Naive thymus-derived CD4-positive, alpha-beta T cell (primary cell): ENCODE measurements around the gene ALAS1. TPM values are rescaled to one million over a fixed set of nuclear protein-coding genes. Genes with fewer than 3 reads are reported as not detected.
A peak's percentile ranks its signal among the peaks of the same experiment; 100 is the strongest.

ENCODE experiments used
- ATAC-seq: fragments of 150-1000 bp; cut with Tn5 transposase; 2 replicates; pipeline ENCODE4 v1.10.0; 2021; ENCODE audit warnings: mild to moderate bottlenecking, moderate library complexity
- CTCF ChIA-PET: fragments of 350-600 bp; sonication (Branson Sonifier 250); formaldehyde crosslinking; loops from one replicate; lab custom pipeline; 2021; ENCODE audit warnings: antibody characterized with exemption; lab: Charles Lee
- POLR2A ChIA-PET: fragments of 350-600 bp; sonication (Branson Sonifier 250); formaldehyde crosslinking; loops from one replicate; lab custom pipeline; 2021; ENCODE audit warnings: antibody characterized with exemption, inconsistent platforms; lab: Charles Lee
- DNase-seq, 9 donors: peaks; one replicate each; pipeline versions ENCODE4 v3.0.0 to v3.0.0-alpha.2; 2020 to 2022; ENCODE audit warnings: mixed read lengths in 1 of 9
- H3K27ac ChIP-seq: one replicate; pipeline ENCODE4 v1.7.0; 2013; ENCODE audit warnings: mild to moderate bottlenecking, low read depth, low read length, moderate library complexity
- H3K27me3 ChIP-seq, 2 donors: one replicate each; pipeline ENCODE4 v1.7.0; 2013; ENCODE audit warnings: low read length in 2 of 2, mild to moderate bottlenecking in 2 of 2, moderate library complexity in 2 of 2; ENCODE audit not compliant: control insufficient read depth in 2 of 2, insufficient read depth in 2 of 2
- H3K36me3 ChIP-seq, 3 experiments: 1 replicate in 2 of 3; 2 replicates in 1 of 3; pipeline ENCODE4 v1.7.0; 2013; ENCODE audit warnings: low read length in 3 of 3, mild to moderate bottlenecking in 3 of 3, moderate library complexity in 1 of 3; ENCODE audit not compliant: insufficient read depth in 3 of 3, control insufficient read depth in 2 of 3
- H3K4me1 ChIP-seq, 2 donors: one replicate each; pipeline ENCODE4 v1.7.0; 2013; ENCODE audit warnings: low read length in 2 of 2, mild to moderate bottlenecking in 2 of 2, moderate library complexity in 1 of 2; ENCODE audit not compliant: control insufficient read depth in 2 of 2, insufficient read depth in 2 of 2
- H3K4me3 ChIP-seq: 2 replicates; pipeline ENCODE4 v1.7.0; 2013; ENCODE audit warnings: mild to moderate bottlenecking, low read length
- H3K9me3 ChIP-seq, 3 experiments: 1 replicate in 2 of 3; 2 replicates in 1 of 3; pipeline ENCODE4 v1.7.0; 2013; ENCODE audit warnings: low read length in 3 of 3; ENCODE audit not compliant: control insufficient read depth in 2 of 3
- H3K27ac Mint-ChIP-seq, 9 donors: one replicate each; pipeline ENCODE4 v1.8.0; 2020 to 2022; ENCODE audit warnings: mixed read lengths in 9 of 9, mild to moderate bottlenecking in 8 of 9, moderate library complexity in 5 of 9, inconsistent platforms in 2 of 9
- H3K27me3 Mint-ChIP-seq, 5 donors: one replicate each; pipeline ENCODE4 v1.8.0; 2021 to 2022; ENCODE audit warnings: mixed read lengths in 5 of 5, mild to moderate bottlenecking in 1 of 5
- H3K36me3 Mint-ChIP-seq, 5 donors: one replicate each; pipeline ENCODE4 v1.8.0; 2020 to 2022; ENCODE audit warnings: mixed read lengths in 5 of 5, mild to moderate bottlenecking in 3 of 5, inconsistent platforms in 1 of 5
- H3K4me1 Mint-ChIP-seq, 7 donors: one replicate each; pipeline ENCODE4 v1.8.0; 2020 to 2022; ENCODE audit warnings: mixed read lengths in 7 of 7, mild to moderate bottlenecking in 3 of 7, inconsistent platforms in 1 of 7
- H3K4me3 Mint-ChIP-seq, 10 donors: one replicate each; pipeline ENCODE4 v1.8.0; 2020 to 2022; ENCODE audit warnings: mild to moderate bottlenecking in 10 of 10, mixed read lengths in 10 of 10, moderate library complexity in 6 of 10, inconsistent platforms in 2 of 10
- H3K9me3 Mint-ChIP-seq, 11 donors: one replicate each; pipeline ENCODE4 v1.8.0; 2020 to 2022; ENCODE audit warnings: mixed read lengths in 11 of 11, mild to moderate bottlenecking in 4 of 11, inconsistent platforms in 1 of 11, moderate library complexity in 1 of 11
- intact Hi-C, 2 donors: fragments of 100-400 bp; cut with micrococcal nuclease; formaldehyde crosslinking; loops; one replicate each; pipeline ENCODE4 v1.15.1; 2023
- polyA plus RNA-seq, 2 donors: library from polyadenylated mRNA; unstranded; fragments of 300-500 nt; fragmentation: Illumina TruSeq; gene quantifications; one replicate each; pipeline ENCODE4 v1.2.3, GENCODE V29; 2021
- total RNA-seq, 6 experiments: library from RNA in 5 of 6; stranded (reverse) in 5 of 6; gene quantifications; 1 replicate in 5 of 6; 2 replicates in 1 of 6; pipeline ENCODE4 v1.2.3 and lab custom pipeline; 2021 to 2026

Gene ALAS1
- total and polyA plus RNA-seq, 7 experiments from 2014 or later = 12.6 to 74.3 (median 27.4) TPM

GRCh38 chr3:52198643-52199608 lies 966 bp downstream of the ALAS1 start:
- CTCF ChIA-PET = interaction anchor here (1.1 kb wide), 1 partner anchor 21 kb away, joined by 4 read pairs; no protein-coding TSS in a partner anchor
- Histone ChIP-seq H3K27ac (peak overlapping the region; percentile 94), H3K27me3 (no peaks in the 10 kb centered on the region), H3K9me3 (no peaks in the 10 kb centered on the region), H3K36me3 (peaks cover 2 to 32% (median 7%) of the 10 kb centered on the region in 3 experiments), H3K4me1 (peaks cover 25 to 30% of the 10 kb centered on the region in 2 donors), H3K4me3 (peak overlapping the region; percentile 80)
- DNase-seq = peak in 1 of 9 donors; percentile 14
- no peak for ATAC-seq
- intact Hi-C loops = loop anchor here (1.0 to 5.0 kb wide), 9 partner anchors 18 to 257 kb away; partner anchors contain the start of genes PARP3 (in 2 of the 2), POC1A (in 2 of the 2), ABHD14A (in 1 of the 2) and DUSP7 (in 1 of the 2)
- Mint-ChIP-seq H3K4me3 (peak overlapping the region; percentile 85 to 98 (median 96)), H3K9me3 (no peaks in the 10 kb centered on the region), H3K36me3 (peaks cover 0 to 35% (median 14%) of the 10 kb centered on the region in 5 donors), H3K27ac (peak overlapping the region; percentile 88 to 98 (median 93)), H3K27me3 (no peaks in the 10 kb centered on the region), H3K4me1 (peaks cover 33 to 63% (median 49%) of the 10 kb centered on the region in 7 donors)
- POLR2A ChIA-PET = interaction anchor here (0.8 kb wide), 1 partner anchor 516 kb away, joined by 3 read pairs; no protein-coding TSS in a partner anchor

DNA sequence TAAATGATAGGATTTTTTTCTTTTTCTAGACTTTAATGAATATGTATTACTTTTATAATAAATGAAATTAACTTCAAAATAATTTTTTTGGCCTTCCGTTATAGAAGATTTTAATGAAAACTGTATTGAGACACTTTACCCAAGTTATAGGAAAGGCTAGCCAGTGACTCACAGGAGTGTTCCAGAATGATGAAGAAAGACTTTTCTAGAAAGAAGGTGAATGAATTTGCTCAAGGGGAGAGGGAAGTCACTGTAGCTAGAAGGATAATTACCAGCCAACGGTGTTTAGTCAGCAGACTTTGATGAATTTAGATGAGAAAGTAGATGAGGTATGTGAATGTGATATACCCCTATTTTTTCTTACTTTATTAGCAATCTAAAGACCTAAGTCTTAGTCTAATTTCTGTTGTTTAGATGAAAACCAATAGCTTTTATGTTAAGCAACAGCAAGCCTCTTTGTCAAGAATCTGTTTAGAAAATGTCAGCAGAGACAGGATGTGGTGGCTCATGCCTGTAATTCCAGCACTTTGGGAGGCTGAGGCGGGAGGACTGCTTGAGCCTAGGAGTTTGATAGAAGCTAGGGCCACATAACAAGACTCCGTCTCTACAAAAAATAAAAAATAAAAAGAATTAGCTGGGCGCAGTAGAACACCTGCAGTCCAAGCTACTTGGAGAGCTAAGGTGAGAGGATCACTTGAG lies 3.2 kb downstream of the ALAS1 start:
- Mint-ChIP-seq H3K9me3 (no peaks in the 10 kb centered on the region), H3K4me3 (no peak overlapping the region), H3K27ac (peak overlapping the region in 2 of 9 donors; percentile 21 to 23), H3K4me1 (peaks cover 33 to 76% (median 49%) of the 10 kb centered on the region in 7 donors), H3K36me3 (peaks cover 4 to 53% (median 30%) of the 10 kb centered on the region in 5 donors), H3K27me3 (no peaks in the 10 kb centered on the region)
- Histone ChIP-seq H3K9me3 (no peaks in the 10 kb centered on the region), H3K27me3 (no peaks in the 10 kb centered on the region), H3K36me3 (peaks cover 9 to 54% (median 24%) of the 10 kb centered on the region in 3 experiments), H3K4me1 (peaks cover 25 to 30% of the 10 kb centered on the region in 2 donors), H3K4me3 (no peak overlapping the region), H3K27ac (no peak overlapping the region)
- no peak for DNase-seq
- no peak for ATAC-seq
- POLR2A ChIA-PET = interaction anchor here (0.6 to 1.4 kb wide), 8 partner anchors 12 to 169 kb away, joined by 3 to 6 read pairs (median 3); partner anchors contain the start of genes GLYCTK and POC1A
- intact Hi-C loops = no loop called here
- CTCF ChIA-PET = interaction anchor here (0.7 to 1.0 kb wide), 2 partner anchors 34 to 420 kb away, joined by 4 read pairs; no protein-coding TSS in a partner anchor

DNA sequence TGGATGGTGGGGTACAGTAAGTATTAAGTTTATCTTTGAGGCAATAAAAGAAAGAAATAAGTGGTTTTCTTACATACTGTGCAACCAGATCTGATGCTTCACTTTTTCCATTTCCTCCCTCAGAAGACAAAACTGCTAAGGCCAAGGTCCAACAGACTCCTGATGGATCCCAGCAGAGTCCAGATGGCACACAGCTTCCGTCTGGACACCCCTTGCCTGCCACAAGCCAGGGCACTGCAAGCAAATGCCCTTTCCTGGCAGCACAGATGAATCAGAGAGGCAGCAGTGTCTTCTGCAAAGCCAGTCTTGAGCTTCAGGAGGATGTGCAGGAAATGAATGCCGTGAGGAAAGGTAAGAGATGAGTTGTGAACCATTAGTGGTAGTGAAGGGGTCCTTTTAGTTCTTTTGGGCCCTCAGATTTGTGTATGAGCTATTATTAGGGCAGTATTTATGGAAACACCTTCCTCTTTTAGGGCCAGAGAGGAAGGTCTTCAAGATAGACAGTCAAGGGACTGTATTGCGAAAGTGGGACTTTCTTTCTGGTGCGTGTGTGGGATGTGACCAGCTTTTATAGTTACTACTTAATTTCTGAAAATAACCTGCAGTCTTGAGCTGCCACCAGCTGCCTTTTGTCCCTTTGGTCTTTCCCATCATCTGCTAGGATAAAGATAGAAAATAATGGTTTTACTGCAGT lies 4.6 kb downstream of the ALAS1 start:
- DNase-seq = no peak
- Histone ChIP-seq H3K4me1 (peaks cover 19 to 21% of the 10 kb centered on the region in 2 donors), H3K9me3 (no peaks in the 10 kb centered on the region), H3K27me3 (no peaks in the 10 kb centered on the region), H3K27ac (no peak overlapping the region), H3K36me3 (peaks cover 14 to 65% (median 29%) of the 10 kb centered on the region in 3 experiments), H3K4me3 (no peak overlapping the region)
- no peaks in the 10 kb centered on the region for H3K27me3 Mint-ChIP-seq
- intact Hi-C loops = no loop called here
- H3K4me1 Mint-ChIP-seq = peaks cover 30 to 64% (median 41%) of the 10 kb centered on the region in 7 donors
- H3K9me3 Mint-ChIP-seq = no peaks in the 10 kb centered on the region
- H3K4me3 Mint-ChIP-seq = no peak overlapping the region
- POLR2A ChIA-PET = no interaction called here
- peak; percentile 33 for ATAC-seq
- peaks cover 6 to 59% (median 39%) of the 10 kb centered on the region in 5 donors for H3K36me3 Mint-ChIP-seq
- CTCF ChIA-PET = interaction anchor here (1.8 kb wide), 1 partner anchor 17 kb away, joined by 5 read pairs; no protein-coding TSS in a partner anchor
- H3K27ac Mint-ChIP-seq = peak overlapping the region in 1 of 9 donors; percentile 13

GRCh38 chr3:52203701-52204100 lies 5.7 kb downstream of the ALAS1 start:
- peaks cover 10 to 64% (median 46%) of the 10 kb centered on the region in 5 donors for H3K36me3 Mint-ChIP-seq
- H3K27me3 Mint-ChIP-seq = no peaks in the 10 kb centered on the region
- H3K36me3 ChIP-seq = peaks cover 23 to 71% (median 40%) of the 10 kb centered on the region in 3 experiments
- H3K4me1 Mint-ChIP-seq = peaks cover 23 to 62% (median 35%) of the 10 kb centered on the region in 7 donors
- intact Hi-C loops = no loop called here
- H3K4me1 ChIP-seq = peaks cover 16 to 20% of the 10 kb centered on the region in 2 donors
- H3K27ac Mint-ChIP-seq = peak overlapping the region in 1 of 9 donors; percentile 5
- H3K9me3 Mint-ChIP-seq = no peaks in the 10 kb centered on the region
- DNase-seq = no peak
- ChIA-PET CTCF (interaction anchor here (1.8 kb wide), 1 partner anchor 16 kb away, joined by 5 read pairs; no protein-coding TSS in a partner anchor), POLR2A (no interaction called here)
- ATAC-seq = no peak
- H3K9me3 ChIP-seq = no peaks in the 10 kb centered on the region
- no peak overlapping the region for H3K4me3 Mint-ChIP-seq
- no peak overlapping the region for H3K4me3 ChIP-seq
- no peaks in the 10 kb centered on the region for H3K27me3 ChIP-seq
- H3K27ac ChIP-seq = no peak overlapping the region

DNA sequence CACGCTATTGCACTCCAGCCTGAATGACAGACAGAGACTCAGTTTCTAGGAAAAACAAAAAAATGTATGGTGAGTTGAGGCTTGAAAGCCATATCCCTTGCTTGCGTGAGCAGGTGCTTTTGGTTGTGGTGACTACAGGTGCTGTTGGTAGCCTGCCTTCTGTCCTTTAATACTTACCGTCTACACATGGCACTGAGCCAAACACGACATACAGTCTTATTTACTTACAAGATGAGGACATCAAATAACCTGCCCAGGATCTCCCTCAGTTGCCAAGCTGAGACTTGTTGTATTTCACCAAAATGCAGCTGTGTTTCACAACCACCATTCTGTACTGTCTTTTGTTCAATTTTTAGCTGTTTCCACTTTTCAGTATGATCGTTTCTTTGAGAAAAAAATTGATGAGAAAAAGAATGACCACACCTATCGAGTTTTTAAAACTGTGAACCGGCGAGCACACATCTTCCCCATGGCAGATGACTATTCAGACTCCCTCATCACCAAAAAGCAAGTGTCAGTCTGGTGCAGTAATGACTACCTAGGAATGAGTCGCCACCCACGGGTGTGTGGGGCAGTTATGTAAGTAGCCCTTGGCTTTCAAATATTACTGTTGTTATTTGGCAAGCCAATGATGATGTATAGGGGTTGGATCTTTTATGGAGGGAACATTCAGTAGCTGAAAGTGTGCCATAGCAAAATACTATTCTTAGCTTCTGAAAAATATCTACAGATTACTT lies 6.5 kb downstream of the ALAS1 start:
- H3K9me3 Mint-ChIP-seq = no peaks in the 10 kb centered on the region
- CTCF ChIA-PET = no interaction called here
- intact Hi-C loops = no loop called here
- H3K4me3 Mint-ChIP-seq = no peak overlapping the region
- no peak overlapping the region for H3K27ac Mint-ChIP-seq
- H3K4me3 ChIP-seq = no peak overlapping the region
- no peaks in the 10 kb centered on the region for H3K27me3 Mint-ChIP-seq
- H3K36me3 ChIP-seq = peaks cover 23 to 79% (median 40%) of the 10 kb centered on the region in 3 experiments
- peaks cover 16 to 54% (median 27%) of the 10 kb centered on the region in 7 donors for H3K4me1 Mint-ChIP-seq
- H3K27me3 ChIP-seq = no peaks in the 10 kb centered on the region
- H3K4me1 ChIP-seq = peaks cover 8 to 12% of the 10 kb centered on the region in 2 donors
- no peak overlapping the region for H3K27ac ChIP-seq
- H3K9me3 ChIP-seq = no peaks in the 10 kb centered on the region
- DNase-seq (no peak), ATAC-seq (peak; percentile 51)
- H3K36me3 Mint-ChIP-seq = peaks cover 10 to 66% (median 47%) of the 10 kb centered on the region in 5 donors
- POLR2A ChIA-PET = interaction anchor here (0.6 kb wide), 1 partner anchor 9 kb away, joined by 4 read pairs; no protein-coding TSS in a partner anchor
